ENCODE results near the gene TSHR.
"Not testable (repeated sequence)": the region's sequence is repeated elsewhere in the genome, so short reads cannot be mapped to it uniquely, and the experiment has no call there.

TSHR gene

GRCh38 chr14:80948291-80948690 lies 7.1 kb upstream of the TSHR start:
- DNase-seq (ENCODE audit: extremely low read depth in 1 of 2, low read depth in 1 of 2) = no peak

- no peak for DNase-seq (ENCODE audit: extremely low read depth in 1 of 2, low read depth in 1 of 2)
These were observed 3.9 kb upstream of the TSHR start for GRCh38 chr14:80951491-80951890.

- not testable (repeated sequence) for DNase-seq (ENCODE audit: extremely low read depth in 1 of 2, low read depth in 1 of 2)
These were observed 2.2 kb upstream of the TSHR start for GRCh38 chr14:80953211-80953610.

GRCh38 chr14:80954687-80955299 lies 628 bp upstream of the TSHR start:
- DNase-seq (ENCODE audit: extremely low read depth in 1 of 2, low read depth in 1 of 2) = peak; percentile 30 to 55

DNA sequence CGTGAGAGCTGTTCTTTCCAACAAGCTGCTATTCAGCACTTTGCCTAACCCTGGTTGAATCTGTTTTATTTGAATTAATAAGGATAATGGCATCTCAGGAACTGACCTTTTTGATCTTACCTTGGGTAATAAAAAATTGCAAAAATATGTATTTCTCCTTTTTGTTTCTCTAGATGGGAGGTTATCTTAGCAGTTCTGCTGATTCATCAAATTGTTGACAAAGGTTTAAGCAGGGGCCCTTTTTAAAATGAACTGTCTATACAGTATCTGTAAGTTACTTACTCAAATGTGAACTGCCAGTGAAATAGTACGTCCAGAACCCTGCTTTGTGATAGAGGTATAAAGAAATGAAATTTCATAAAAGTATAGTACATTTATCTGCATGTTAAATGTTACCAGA lies 681 bp downstream of the TSHR start:
- no peak for DNase-seq (ENCODE audit: extremely low read depth in 1 of 2, low read depth in 1 of 2)

GRCh38 chr14:80956922-80957321 lies 1.5 kb downstream of the TSHR start:
- DNase-seq (ENCODE audit: extremely low read depth in 1 of 2, low read depth in 1 of 2) = no peak

DNA sequence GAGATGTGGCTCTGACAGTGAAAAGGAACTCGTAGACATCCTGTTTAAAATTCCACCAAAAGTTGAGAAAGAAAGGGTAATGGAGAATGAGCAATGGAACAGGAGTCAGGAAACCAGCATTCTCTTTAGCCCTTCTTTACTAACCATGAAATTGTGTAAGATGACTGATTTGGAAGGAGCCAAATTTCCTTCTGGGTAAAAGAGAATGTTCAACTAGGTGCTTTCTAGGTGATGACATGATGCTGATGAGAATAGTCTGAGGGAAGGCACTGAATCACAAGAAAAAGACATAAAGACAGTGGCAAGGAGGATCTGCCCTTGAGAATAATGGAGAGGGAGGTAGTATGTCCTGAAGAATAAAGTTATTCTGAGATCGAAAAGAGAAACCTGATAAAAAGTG lies 2.2 kb downstream of the TSHR start:
- no peak for DNase-seq (ENCODE audit: extremely low read depth in 1 of 2, low read depth in 1 of 2)

GRCh38 chr14:80958226-80958625 lies 2.8 kb downstream of the TSHR start:
- no peak for DNase-seq (ENCODE audit: extremely low read depth in 1 of 2, low read depth in 1 of 2)

DNA sequence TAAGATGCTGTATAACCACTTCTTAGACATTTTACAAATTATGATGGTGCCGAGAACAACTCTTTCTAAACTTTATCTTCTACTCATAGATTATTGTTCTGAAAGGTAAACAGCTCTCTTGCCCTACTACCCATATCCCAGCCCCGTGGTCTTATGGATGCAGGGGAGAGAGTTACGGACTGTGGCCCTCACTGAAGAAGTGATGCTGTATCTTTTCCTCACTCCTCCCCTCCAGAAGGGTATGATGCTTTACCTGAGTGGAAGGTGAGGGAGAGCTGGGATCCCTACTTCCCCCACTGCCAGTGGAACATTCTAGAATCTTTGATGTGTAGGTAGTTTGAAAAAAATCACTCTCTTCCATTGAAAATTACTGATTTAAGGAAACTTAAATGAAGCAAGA lies 3.5 kb downstream of the TSHR start:
- DNase-seq (ENCODE audit: extremely low read depth in 1 of 2, low read depth in 1 of 2) = no peak

DNA sequence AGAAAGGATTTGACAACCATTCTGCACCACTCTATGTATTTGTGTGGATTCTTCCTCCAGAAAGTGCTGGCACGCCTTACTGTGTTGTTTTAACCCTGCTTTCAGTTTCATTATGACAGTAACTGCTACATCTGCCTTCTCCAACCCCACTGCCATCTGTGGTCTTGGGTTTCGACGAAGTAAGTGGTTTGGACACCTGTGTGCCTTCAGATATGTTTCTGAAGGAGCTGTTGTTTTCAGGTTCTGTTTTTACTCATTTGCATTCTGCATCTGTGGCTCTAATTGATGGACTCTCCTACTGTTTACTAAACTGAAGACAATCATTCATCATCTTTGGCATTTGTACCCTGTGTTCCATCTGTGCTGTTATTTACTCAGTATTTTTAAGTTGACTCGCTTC lies 4.1 kb downstream of the TSHR start:
- DNase-seq (ENCODE audit: extremely low read depth in 1 of 2, low read depth in 1 of 2) = peak in 1 of 2 donors; percentile 11

DNA sequence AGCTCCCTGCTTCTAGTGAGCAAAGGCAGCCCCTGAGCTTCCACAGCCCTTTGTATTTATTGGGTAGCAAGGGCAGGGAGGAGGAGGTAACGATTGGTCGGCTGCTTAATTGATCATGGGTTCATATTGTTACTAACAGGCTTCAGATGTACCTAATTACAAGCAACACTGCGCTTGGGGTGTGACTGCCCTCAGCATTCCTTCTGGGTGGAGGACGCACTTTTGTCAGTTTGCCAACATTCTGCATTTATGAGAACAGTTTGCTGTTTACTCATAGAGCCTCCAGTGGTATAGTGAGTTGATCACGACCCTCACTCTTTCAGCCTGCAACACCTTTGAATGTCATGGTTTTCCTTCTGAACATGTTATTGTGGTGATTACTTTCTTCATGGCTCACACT lies 9.6 kb downstream of the TSHR start:
- DNase-seq (ENCODE audit: extremely low read depth in 1 of 2, low read depth in 1 of 2) = no peak

GRCh38 chr14:80973931-80974641 lies 18.7 kb downstream of the TSHR start:
- no peak for DNase-seq (ENCODE audit: extremely low read depth in 1 of 2, low read depth in 1 of 2)

DNA sequence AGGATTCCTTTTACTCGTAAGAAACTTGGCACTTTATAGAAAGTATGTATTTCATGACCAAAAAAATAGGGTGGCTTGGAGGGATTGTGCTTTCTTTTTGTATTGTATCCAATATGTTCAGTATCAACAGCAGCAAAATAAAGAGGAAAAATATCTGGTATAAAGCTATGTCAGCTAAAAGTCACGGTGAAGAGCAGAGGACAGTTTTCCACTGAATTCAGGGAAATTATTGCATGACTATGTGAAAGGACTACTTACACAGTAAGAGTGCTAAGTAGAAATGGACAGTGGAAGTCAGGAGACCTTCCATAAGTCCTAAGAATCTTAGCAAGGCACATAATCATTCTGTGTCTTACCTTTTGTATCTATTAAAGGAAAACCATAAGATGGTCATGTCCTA lies 19.3 kb downstream of the TSHR start:
- DNase-seq (ENCODE audit: extremely low read depth in 1 of 2, low read depth in 1 of 2) = no peak

DNA sequence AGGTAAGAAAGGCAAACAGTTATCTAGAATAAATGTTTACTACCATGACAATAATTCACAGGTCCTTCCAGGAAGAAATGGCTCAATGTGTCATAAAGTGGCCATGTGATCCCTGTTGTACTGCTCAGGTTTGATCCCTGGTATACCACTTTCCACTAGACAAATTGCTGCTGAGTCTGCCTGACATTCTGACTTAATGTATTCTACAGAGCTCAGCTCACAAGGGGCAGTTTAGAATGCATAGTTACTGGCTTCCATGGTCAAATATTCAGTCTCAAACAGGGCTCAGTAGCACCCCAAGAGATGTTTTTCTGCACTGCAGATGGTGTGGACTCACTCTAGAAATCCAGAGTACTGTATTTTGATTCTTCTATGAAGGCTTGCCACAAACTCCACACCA lies 21.8 kb downstream of the TSHR start:
- DNase-seq (ENCODE audit: extremely low read depth in 1 of 2, low read depth in 1 of 2) = no peak

DNA sequence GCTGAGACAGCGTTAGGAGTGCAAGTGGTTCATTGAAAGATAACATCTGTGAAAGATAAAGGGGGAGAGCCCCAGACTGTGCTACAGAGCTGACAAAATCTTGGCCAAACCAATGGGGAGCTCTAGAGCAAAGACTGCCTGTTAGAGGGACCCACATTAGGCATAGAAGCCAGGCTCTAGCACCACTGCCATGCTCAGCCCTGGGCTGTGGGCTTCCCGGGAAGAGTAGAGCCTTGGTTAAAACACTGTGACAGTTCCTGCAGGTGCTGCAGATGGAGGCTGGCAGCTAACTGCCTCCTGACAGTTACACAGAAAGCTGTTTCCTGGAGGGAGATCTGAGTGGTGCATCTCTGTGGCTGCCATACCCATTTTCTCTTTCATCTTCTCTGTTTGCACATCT lies 23.0 kb downstream of the TSHR start:
- DNase-seq (ENCODE audit: extremely low read depth in 1 of 2, low read depth in 1 of 2) = no peak

DNA sequence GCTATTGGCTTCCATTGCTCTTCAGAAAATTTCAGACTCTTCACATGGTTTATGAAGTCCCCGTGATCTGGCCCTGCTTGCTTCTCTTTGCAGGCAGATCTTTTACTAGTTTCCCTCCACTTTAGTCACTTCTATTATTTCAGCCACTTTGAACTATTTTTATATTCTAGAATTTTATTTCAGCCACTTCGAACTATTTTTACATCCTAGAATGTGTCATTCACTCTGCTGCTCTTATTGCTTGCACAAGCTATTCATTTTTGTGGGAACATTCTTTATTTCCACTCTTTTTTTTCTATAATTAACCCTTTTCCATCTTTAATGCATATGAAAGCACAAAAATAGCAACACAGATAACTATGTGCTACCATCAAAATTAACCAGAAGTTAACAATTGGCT lies 24.5 kb downstream of the TSHR start:
- no peak for DNase-seq (ENCODE audit: extremely low read depth in 1 of 2, low read depth in 1 of 2)

- DNase-seq (ENCODE audit: extremely low read depth in 1 of 2, low read depth in 1 of 2) = no peak
These were observed 25.7 kb downstream of the TSHR start for GRCh38 chr14:80981156-80981555.

GRCh38 chr14:80981673-80982072 lies 26.3 kb downstream of the TSHR start:
- no peak for DNase-seq (ENCODE audit: extremely low read depth in 1 of 2, low read depth in 1 of 2)

DNA sequence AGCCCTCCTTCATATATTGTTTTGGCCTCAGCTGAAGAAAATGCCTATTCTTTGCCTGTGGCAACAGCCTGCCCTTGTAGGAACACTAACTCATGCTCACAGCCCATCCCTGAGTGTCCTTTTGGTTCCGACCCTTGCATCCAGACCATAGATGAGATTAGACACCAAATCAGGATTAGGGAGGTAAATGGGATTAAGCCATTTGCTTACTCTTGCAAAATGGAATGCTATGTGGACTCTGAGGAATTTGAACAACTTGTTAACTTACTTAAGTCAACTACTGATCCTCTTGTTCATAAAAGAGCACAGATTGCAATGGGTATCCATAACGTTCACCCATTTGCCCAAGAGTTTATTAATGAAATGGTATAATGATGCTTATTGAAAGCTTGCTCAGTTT lies 27.3 kb downstream of the TSHR start:
- no peak for DNase-seq (ENCODE audit: extremely low read depth in 1 of 2, low read depth in 1 of 2)

GRCh38 chr14:80987235-80988032 lies 32.0 kb downstream of the TSHR start:
- DNase-seq (ENCODE audit: extremely low read depth in 1 of 2, low read depth in 1 of 2) = peak; percentile 11 to 26

DNA sequence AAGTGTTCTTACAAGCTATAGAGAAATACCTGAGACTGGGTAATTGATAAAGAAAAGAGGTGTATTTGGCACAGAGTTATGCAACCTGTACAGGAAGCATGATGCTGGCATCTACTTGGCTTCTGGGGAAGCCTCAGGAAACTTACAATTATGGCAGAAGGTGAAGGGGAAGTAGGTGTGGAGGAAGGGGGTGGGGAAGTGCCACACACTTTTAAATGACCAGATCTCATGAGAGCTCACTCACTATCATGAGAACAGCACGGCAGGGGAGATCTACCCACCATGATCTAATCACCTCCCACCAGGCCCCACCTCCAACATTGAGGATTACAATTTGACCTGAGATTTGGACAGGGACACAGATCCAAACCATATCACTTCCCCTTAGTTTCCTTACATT lies 32.8 kb downstream of the TSHR start:
- no peak for DNase-seq (ENCODE audit: extremely low read depth in 1 of 2, low read depth in 1 of 2)

Data from activated CD8-positive, alpha-beta memory T cell treated with anti-CD3 and anti-CD28 coated beads for 1 hour (primary cell).